Adrenal gland (tissue), 5 donors: Measurements from ENCODE around the gene BMP8A.
"Not testable (repeated sequence)": the region's sequence is repeated elsewhere in the genome, so short reads cannot be mapped to it uniquely, and the experiment has no call there.

Source experiments
- CTCF ChIP-seq, 6 experiments: fragments of 450-650 bp in 4 of 6; fragments of 200-600 bp in 2 of 6; sonication (generic) in 1 of 6; IDR thresholded peaks; 1 replicate in 5 of 6; 2 replicates in 1 of 6; pipeline versions ENCODE4 v1.5.1 to v1.8.0; 2016 to 2021; ENCODE audit warnings: antibody characterized with exemption in 6 of 6, mild to moderate bottlenecking in 2 of 6, moderate library complexity in 1 of 6
- POLR2A ChIP-seq, 2 donors: fragments of 450-650 bp; IDR thresholded peaks; one replicate each; pipeline ENCODE4 v1.6.1; 2017; ENCODE audit warnings: antibody characterized with exemption in 2 of 2, mild to moderate bottlenecking in 2 of 2, moderate library complexity in 1 of 2
- donor health status: DM: no; HTN: no; CAD: no.

- not testable (repeated sequence) for TF ChIP-seq CTCF, POLR2A (IDR thresholded peaks at IDR 0.05)
Measured at GRCh38 chr1:39517936-39518335, 26.5 kb downstream of the BMP8A start.
